ENCODE data around the gene ETHE1. TPM values are rescaled to one million over a fixed set of nuclear protein-coding genes. Genes with fewer than 3 reads are reported as not detected.

ETHE1 gene
- total RNA-seq, 1 donor: 78.2 TPM

GRCh38 chr19:43483281-43483680 lies 43.7 kb downstream of the ETHE1 start:
- no peak overlapping the region for H3K4me3 ChIP-seq (ENCODE audit: low read depth, low read length)
- no peak for TF ChIP-seq CTCF (IDR thresholded peaks at IDR 0.05; ENCODE audit: insufficient read depth, low read length)
- no peak for DNase-seq (ENCODE audit: low read depth)

GRCh38 chr19:43482193-43482592 lies 44.8 kb downstream of the ETHE1 start:
- no peak for DNase-seq (ENCODE audit: low read depth)
- no peak overlapping the region for H3K4me3 ChIP-seq (ENCODE audit: low read depth, low read length)
- no peak for TF ChIP-seq CTCF (IDR thresholded peaks at IDR 0.05; ENCODE audit: insufficient read depth, low read length)

- DNase-seq (ENCODE audit: low read depth): no peak
- TF ChIP-seq CTCF (IDR thresholded peaks at IDR 0.05; ENCODE audit: insufficient read depth, low read length): no peak
These were observed 45.3 kb downstream of the ETHE1 start for GRCh38 chr19:43481701-43482100.

GRCh38 chr19:43480574-43480973 lies 46.4 kb downstream of the ETHE1 start:
- H3K4me3 ChIP-seq (ENCODE audit: low read depth, low read length): no peak overlapping the region
- no peak for DNase-seq (ENCODE audit: low read depth)
- no peak for TF ChIP-seq CTCF (IDR thresholded peaks at IDR 0.05; ENCODE audit: insufficient read depth, low read length)

More at GRCh38 chr19:43481701-43482100, 45.3 kb downstream of the ETHE1 start:
- no peak overlapping the region for H3K4me3 ChIP-seq (ENCODE audit: low read depth, low read length)

GRCh38 chr19:43479961-43480561 lies 46.9 kb downstream of the ETHE1 start:
- no peak for TF ChIP-seq CTCF (IDR thresholded peaks at IDR 0.05; ENCODE audit: insufficient read depth, low read length)
- H3K4me3 ChIP-seq (ENCODE audit: low read depth, low read length): no peak overlapping the region
- no peak for DNase-seq (ENCODE audit: low read depth)

- no peak for TF ChIP-seq CTCF (IDR thresholded peaks at IDR 0.05; ENCODE audit: insufficient read depth, low read length)
- DNase-seq (ENCODE audit: low read depth): no peak
- no peak overlapping the region for H3K4me3 ChIP-seq (ENCODE audit: low read depth, low read length)
These were observed 47.8 kb downstream of the ETHE1 start for GRCh38 chr19:43479226-43479625.

- TF ChIP-seq CTCF (IDR thresholded peaks at IDR 0.05; ENCODE audit: insufficient read depth, low read length): no peak
- no peak overlapping the region for H3K4me3 ChIP-seq (ENCODE audit: low read depth, low read length)
- no peak for DNase-seq (ENCODE audit: low read depth)
These were observed 48.7 kb downstream of the ETHE1 start for GRCh38 chr19:43478323-43478722.
